Measurements from ENCODE around the gene ABLIM2. TPM values are rescaled to one million over a fixed set of nuclear protein-coding genes. Genes with fewer than 3 reads are reported as not detected.

The ABLIM2 gene
- total and polyA plus RNA-seq, 2 of the 8 experiments (the other 6 are each of a cell fraction or from before 2014, with no cell fraction given): 2.8 to 3.0 TPM

DNA sequence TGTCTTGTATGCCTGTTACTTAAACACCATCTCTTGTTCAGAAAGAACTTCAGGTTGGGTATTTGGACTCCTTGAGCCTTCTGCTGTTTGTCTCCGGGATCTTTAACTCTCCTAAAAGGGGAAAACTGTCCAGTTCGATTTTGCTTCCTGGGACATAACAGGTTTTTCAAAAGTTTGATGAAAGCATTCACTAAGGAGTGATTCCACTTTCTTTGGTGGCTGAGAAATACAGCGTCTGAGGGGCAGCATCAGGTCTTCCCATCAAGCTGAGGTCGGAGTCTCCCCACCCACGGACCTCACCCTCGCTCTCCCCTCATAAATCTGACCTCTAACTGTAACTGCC, 220.4 kb downstream of the ABLIM2 start (continued):
- TF ChIP-seq CHD7 (IDR thresholded peaks at IDR 0.05; ENCODE audit: insufficient replicate concordance, low read length) (no peak), USF2 (IDR thresholded peaks at IDR 0.05; ENCODE audit: low read length) (no peak), RBBP5 (IDR thresholded peaks at IDR 0.05; ENCODE audit: borderline replicate concordance, low read depth, low read length) (no peak), EP300 (IDR thresholded peaks at IDR 0.05; ENCODE audit: borderline replicate concordance in 1 of 2, low read depth in 2 of 2, low read length in 2 of 2) (no peak), FOSL1 (IDR thresholded peaks at IDR 0.05; ENCODE audit: insufficient read depth, low read depth, low read length) (no peak), RAD21 (IDR thresholded peaks at IDR 0.05 in 1 of 2, conservative IDR thresholded peaks at IDR 0.05 in 1 of 2; ENCODE audit: low read depth in 2 of 2, low read length in 2 of 2) (no peak), SP2 (IDR thresholded peaks at IDR 0.05; ENCODE audit: low read length) (no peak), TEAD4 (IDR thresholded peaks at IDR 0.05; ENCODE audit: low read depth, low read length) (no peak), MAFK (IDR thresholded peaks at IDR 0.05; ENCODE audit: low read depth, low read length) (no peak), SP4 (IDR thresholded peaks at IDR 0.05; ENCODE audit: low read length) (no peak)

Measured in H1 (cell line).